Panc1 (cell line): ENCODE data around the gene TNFRSF25. TPM values are rescaled to one million over a fixed set of nuclear protein-coding genes. Genes with fewer than 3 reads are reported as not detected.

Source experiments
- ATAC-seq: fragments of 200-7000 bp; cut with Tn5 transposase; 2 replicates; pipeline ENCODE4 v1.9.1; 2020; ENCODE audit warnings: mild to moderate bottlenecking, moderate library complexity
- BruUV-seq: library from RNA; stranded (reverse); fragments of 400-500 nt; replicated peaks from 2 replicates; lab custom pipeline; 2021; lab: Mats Ljungman, UMichigan
- CTCF ChIA-PET: fragments of 300-600 bp; sonication (Branson Sonifier 250); formaldehyde crosslinking; loops from one replicate; lab custom pipeline; 2022; ENCODE audit warnings: antibody characterized with exemption; lab: Charles Lee
- POLR2A ChIA-PET: fragments of 300-600 bp; sonication (Branson Sonifier 250); formaldehyde crosslinking; loops from one replicate; lab custom pipeline; 2022; ENCODE audit warnings: antibody characterized with exemption; lab: Charles Lee
- DNase-seq: peaks from one replicate; pipeline ENCODE4 v3.0.0-alpha.2; 2010; ENCODE audit warnings: low read depth, low spot score
- H3K27ac ChIP-seq: 2 replicates; pipeline ENCODE4 v1.5.1; 2011; ENCODE audit warnings: mild to moderate bottlenecking, low read length, inconsistent platforms
- H3K27me3 ChIP-seq: fragments of 200-500 bp; sonication (Bioruptor generic); 2 replicates; pipeline ENCODE4 v1.6.0; 2014; ENCODE audit warnings: low read length, inconsistent platforms; ENCODE audit not compliant: control insufficient read depth, insufficient read depth
- H3K36me3 ChIP-seq: fragments of 200-500 bp; sonication (Bioruptor generic); 2 replicates; pipeline ENCODE4 v1.5.1; 2014; ENCODE audit warnings: inconsistent platforms, mild to moderate bottlenecking, low read length, moderate library complexity; ENCODE audit not compliant: control insufficient read depth, insufficient read depth
- H3K4me1 ChIP-seq: 2 replicates; pipeline ENCODE4 v1.5.1; 2011; ENCODE audit warnings: inconsistent platforms, mild to moderate bottlenecking, low read length, moderate library complexity; ENCODE audit not compliant: control insufficient read depth, insufficient read depth
- H3K4me3 ChIP-seq, 2 experiments: 2 replicates each; pipeline ENCODE4 v1.5.1; 2011 to 2012; ENCODE audit warnings: low read depth in 2 of 2, low read length in 2 of 2, mild to moderate bottlenecking in 2 of 2, inconsistent platforms in 1 of 2, moderate library complexity in 1 of 2
- H3K9me3 ChIP-seq: fragments of 200-500 bp; sonication (Bioruptor generic); 2 replicates; pipeline ENCODE4 v1.5.1; 2014; ENCODE audit warnings: low read depth, mild to moderate bottlenecking, inconsistent platforms, low read length, moderate library complexity; ENCODE audit not compliant: control insufficient read depth, insufficient read depth
- CTCF ChIP-seq: fragments of 450-650 bp; IDR thresholded peaks from 2 replicates; pipeline ENCODE4 v1.5.1; 2017; ENCODE audit warnings: mild to moderate bottlenecking
- POLR2AphosphoS5 ChIP-seq: IDR thresholded peaks from 2 replicates; pipeline ENCODE4 v1.6.1; 2012; ENCODE audit warnings: mild to moderate bottlenecking, low read depth, low read length, moderate library complexity
- SIN3A ChIP-seq: IDR thresholded peaks from 2 replicates; pipeline ENCODE4 v1.6.1; 2012; ENCODE audit warnings: low read depth, mild to moderate bottlenecking, low read length, moderate library complexity, borderline replicate concordance; ENCODE audit not compliant: insufficient read depth
- TCF7L2 ChIP-seq: IDR thresholded peaks from 2 replicates; pipeline ENCODE4 v1.6.1; 2011; ENCODE audit warnings: mild to moderate bottlenecking, low read depth, low read length, inconsistent platforms
- in situ Hi-C: cut with HindIII; loops from 2 replicates; pipeline ENCODE4 v1.10.0; 2016; ENCODE audit warnings: low sequenced_read_pairs, low pct_unique_long_range_greater_than_20kb
- intact Hi-C: fragments of 100-400 bp; cut with micrococcal nuclease; formaldehyde crosslinking; loops from one replicate; pipeline ENCODE4 v1.10.0; 2022; ENCODE audit not compliant: unreplicated experiment
- total RNA-seq: library from RNA; stranded (reverse); gene quantifications from one replicate; pipeline ENCODE4 v1.2.1, GENCODE V29; 2021; ENCODE audit not compliant: unreplicated experiment
- TF ChIP-seq, protein P1 (sequence below), 2 experiments: IDR thresholded peaks; 2 replicates each; pipeline ENCODE4 v1.6.1; 2011 to 2012; ENCODE audit warnings: low read depth in 2 of 2, control low read depth in 1 of 2, low read length in 1 of 2, mild to moderate bottlenecking in 1 of 2, moderate library complexity in 1 of 2; ENCODE audit not compliant: insufficient read depth in 1 of 2

Gene TNFRSF25
- total RNA-seq, 1 experiment from 2014 or later = 7.0 TPM

DNA sequence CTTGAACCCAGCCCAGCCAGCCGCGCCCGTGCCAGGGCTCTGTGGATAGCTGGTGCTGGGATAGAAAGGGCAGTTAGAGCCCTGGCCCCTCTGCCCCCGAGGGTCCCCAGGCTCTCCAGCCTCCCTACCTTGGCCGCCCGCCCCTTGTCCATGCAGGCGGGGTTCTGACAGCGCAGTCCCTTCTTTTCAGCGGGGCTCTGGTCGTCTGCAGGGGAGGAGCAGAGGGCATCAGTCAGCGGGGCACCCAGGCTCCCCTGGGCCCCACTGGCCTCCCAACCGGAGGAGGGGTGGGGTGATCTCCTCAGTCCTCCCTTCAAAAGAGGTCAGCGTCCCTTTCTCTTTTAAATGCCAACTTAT lies 30.4 kb upstream of the TNFRSF25 start:
- in situ Hi-C loops (no loop called here), intact Hi-C loops (no loop called here)
- ATAC-seq (no peak), DNase-seq (no peak)
- Histone ChIP-seq H3K9me3 (no peaks in the 10 kb centered on the region), H3K4me1 (peaks cover 22% of the 10 kb centered on the region), H3K27me3 (no peaks in the 10 kb centered on the region), H3K4me3 (peak overlapping the region; percentile 54 to 59), H3K36me3 (no peaks in the 10 kb centered on the region), H3K27ac (peak overlapping the region; percentile 44; the same call in 1 of the 2 replicates)
- ChIA-PET CTCF (no interaction called here), POLR2A (no interaction called here)
- no peak for TF ChIP-seq TCF7L2
- no peak for TF ChIP-seq CTCF
- TF ChIP-seq, protein P1, sequence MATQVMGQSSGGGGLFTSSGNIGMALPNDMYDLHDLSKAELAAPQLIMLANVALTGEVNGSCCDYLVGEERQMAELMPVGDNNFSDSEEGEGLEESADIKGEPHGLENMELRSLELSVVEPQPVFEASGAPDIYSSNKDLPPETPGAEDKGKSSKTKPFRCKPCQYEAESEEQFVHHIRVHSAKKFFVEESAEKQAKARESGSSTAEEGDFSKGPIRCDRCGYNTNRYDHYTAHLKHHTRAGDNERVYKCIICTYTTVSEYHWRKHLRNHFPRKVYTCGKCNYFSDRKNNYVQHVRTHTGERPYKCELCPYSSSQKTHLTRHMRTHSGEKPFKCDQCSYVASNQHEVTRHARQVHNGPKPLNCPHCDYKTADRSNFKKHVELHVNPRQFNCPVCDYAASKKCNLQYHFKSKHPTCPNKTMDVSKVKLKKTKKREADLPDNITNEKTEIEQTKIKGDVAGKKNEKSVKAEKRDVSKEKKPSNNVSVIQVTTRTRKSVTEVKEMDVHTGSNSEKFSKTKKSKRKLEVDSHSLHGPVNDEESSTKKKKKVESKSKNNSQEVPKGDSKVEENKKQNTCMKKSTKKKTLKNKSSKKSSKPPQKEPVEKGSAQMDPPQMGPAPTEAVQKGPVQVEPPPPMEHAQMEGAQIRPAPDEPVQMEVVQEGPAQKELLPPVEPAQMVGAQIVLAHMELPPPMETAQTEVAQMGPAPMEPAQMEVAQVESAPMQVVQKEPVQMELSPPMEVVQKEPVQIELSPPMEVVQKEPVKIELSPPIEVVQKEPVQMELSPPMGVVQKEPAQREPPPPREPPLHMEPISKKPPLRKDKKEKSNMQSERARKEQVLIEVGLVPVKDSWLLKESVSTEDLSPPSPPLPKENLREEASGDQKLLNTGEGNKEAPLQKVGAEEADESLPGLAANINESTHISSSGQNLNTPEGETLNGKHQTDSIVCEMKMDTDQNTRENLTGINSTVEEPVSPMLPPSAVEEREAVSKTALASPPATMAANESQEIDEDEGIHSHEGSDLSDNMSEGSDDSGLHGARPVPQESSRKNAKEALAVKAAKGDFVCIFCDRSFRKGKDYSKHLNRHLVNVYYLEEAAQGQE (IDR thresholded peaks at IDR 0.05; ENCODE audit: insufficient read depth in 1 of 2, low read depth in 2 of 2, low read length in 1 of 2) = no peak
- no peak for TF ChIP-seq POLR2AphosphoS5
- no peak for TF ChIP-seq SIN3A
- BruUV-seq = no TSS peak

- in situ Hi-C loops = no loop called here
- POLR2A ChIA-PET = interaction anchor here (0.7 kb wide), 1 partner anchor 350 kb away, joined by 7 read pairs; no protein-coding TSS in a partner anchor
- Histone ChIP-seq H3K27ac (no peak overlapping the region), H3K36me3 (no peaks in the 10 kb centered on the region; the same call in 1 of the 2 replicates), H3K27me3 (no peaks in the 10 kb centered on the region), H3K9me3 (no peaks in the 10 kb centered on the region), H3K4me3 (peak overlapping the region in 1 of 2 experiments; percentile 59; a peak in 2 of 4 replicates), H3K4me1 (peaks cover 24% of the 10 kb centered on the region)
- ATAC-seq (no peak), DNase-seq (no peak)
- TF ChIP-seq SIN3A (no peak), POLR2AphosphoS5 (no peak), TCF7L2 (no peak), CTCF (no peak)
- TF ChIP-seq, protein P1 (IDR thresholded peaks at IDR 0.05; ENCODE audit: insufficient read depth in 1 of 2, low read depth in 2 of 2, low read length in 1 of 2) = no peak
- intact Hi-C loops = no loop called here
- CTCF ChIA-PET = interaction anchor here (0.6 kb wide), 1 partner anchor 323 kb away, joined by 6 read pairs; no protein-coding TSS in a partner anchor
- BruUV-seq = no TSS peak
These were observed 29.8 kb upstream of the TNFRSF25 start for GRCh38 chr1:6495540-6496364.
